Right atrium auricular region (tissue), 2 donors: ENCODE data around the gene PTPRN2. TPM values are rescaled to one million over a fixed set of nuclear protein-coding genes. Genes with fewer than 3 reads are reported as not detected.

ENCODE experiments used
- DNase-seq: peaks from one replicate; pipeline ENCODE4 v3.0.0-alpha.2; 2019; ENCODE audit warnings: low spot score
- H3K27ac ChIP-seq, 2 donors: fragments of 200-600 bp; sonication (generic); 1 replicate in 1 of 2; 2 replicates in 1 of 2; pipeline ENCODE4 v1.5.1; 2016 to 2019
- H3K27me3 ChIP-seq, 2 donors: fragments of 200-600 bp; sonication (generic); one replicate each; pipeline versions ENCODE4 v1.5.1 to v1.6.0; 2017 to 2019
- H3K36me3 ChIP-seq: fragments of 200-600 bp; sonication (generic); one replicate; pipeline ENCODE4 v1.5.1; 2016
- H3K4me1 ChIP-seq, 2 donors: fragments of 200-600 bp; sonication (generic); one replicate each; pipeline versions ENCODE4 v1.5.1 to v1.6.0; 2017 to 2019
- H3K4me3 ChIP-seq, 2 donors: fragments of 200-600 bp; sonication (generic); 1 replicate in 1 of 2; 2 replicates in 1 of 2; pipeline ENCODE4 v1.5.1; 2017 to 2019; ENCODE audit warnings: mild to moderate bottlenecking in 1 of 2, moderate library complexity in 1 of 2
- H3K9me3 ChIP-seq, 2 donors: fragments of 200-600 bp; sonication (generic); one replicate each; pipeline ENCODE4 v1.5.1; 2019
- CTCF ChIP-seq, 2 donors: fragments of 200-600 bp; sonication (generic); IDR thresholded peaks; one replicate each; pipeline ENCODE4 v1.5.1; 2019; ENCODE audit warnings: antibody characterized with exemption in 2 of 2
- total RNA-seq, 2 donors: library from RNA; depleted of rRNA; stranded (reverse); fragments of >200 nt; gene quantifications; one replicate each; pipeline ENCODE4 v1.1.0, GENCODE V29; 2016

PTPRN2 gene
- total RNA-seq, 2 donors from 2014 or later, result 2.6 to 2.7 TPM

GRCh38 chr7:157574914-157575586 lies 1012.6 kb downstream of the PTPRN2 start:
- H3K4me3 ChIP-seq, result no peak overlapping the region
- TF ChIP-seq CTCF (IDR thresholded peaks at IDR 0.05), result no peak
- H3K36me3 ChIP-seq, result no peaks in the 10 kb centered on the region

DNA sequence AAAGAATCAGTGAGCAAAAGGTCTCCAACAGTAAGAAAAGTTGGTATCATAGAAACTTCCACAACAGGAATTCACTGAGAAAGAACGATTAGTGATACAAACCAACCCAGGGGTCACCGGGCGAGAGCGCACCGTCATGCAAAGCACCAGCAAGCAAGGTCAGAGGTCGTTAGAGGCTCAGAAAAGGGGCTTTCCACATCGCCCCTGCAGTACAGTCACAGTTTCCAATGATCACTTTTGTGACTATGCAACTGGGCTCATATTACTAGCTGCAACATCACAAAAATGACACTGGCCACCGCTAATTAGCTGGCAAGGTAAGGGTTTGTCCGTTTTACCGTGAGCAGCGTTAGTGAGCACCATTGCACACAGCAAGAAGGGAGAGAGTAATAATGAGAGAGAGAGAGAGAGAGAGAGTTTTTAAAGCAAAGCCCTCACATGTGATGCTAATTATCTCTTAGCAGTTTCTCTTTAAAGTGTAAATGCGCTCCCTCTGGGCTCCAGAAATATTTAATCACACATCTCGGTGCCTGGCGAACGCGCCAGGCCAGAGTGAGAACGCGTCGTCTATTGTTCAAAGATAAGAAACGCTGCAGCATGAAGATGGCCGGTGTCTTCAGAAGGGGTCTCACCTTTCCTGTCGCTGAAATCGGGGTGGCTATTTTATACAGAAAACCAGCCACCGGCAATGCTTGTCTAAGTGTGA lies 1013.4 kb downstream of the PTPRN2 start:
- TF ChIP-seq CTCF (IDR thresholded peaks at IDR 0.05), result no peak
- no peak for DNase-seq
- Histone ChIP-seq H3K27ac (no peak overlapping the region), H3K4me1 (peaks cover 0 to 3% of the 10 kb centered on the region in 2 donors), H3K27me3 (no peaks in the 10 kb centered on the region), H3K9me3 (no peaks in the 10 kb centered on the region), H3K36me3 (no peaks in the 10 kb centered on the region), H3K4me3 (no peak overlapping the region)

More at GRCh38 chr7:157574914-157575586, 1012.6 kb downstream of the PTPRN2 start:
- Histone ChIP-seq H3K27ac (no peak overlapping the region), H3K9me3 (no peaks in the 10 kb centered on the region), H3K27me3 (no peaks in the 10 kb centered on the region), H3K4me1 (no peaks in the 10 kb centered on the region)
- no peak for DNase-seq

DNA sequence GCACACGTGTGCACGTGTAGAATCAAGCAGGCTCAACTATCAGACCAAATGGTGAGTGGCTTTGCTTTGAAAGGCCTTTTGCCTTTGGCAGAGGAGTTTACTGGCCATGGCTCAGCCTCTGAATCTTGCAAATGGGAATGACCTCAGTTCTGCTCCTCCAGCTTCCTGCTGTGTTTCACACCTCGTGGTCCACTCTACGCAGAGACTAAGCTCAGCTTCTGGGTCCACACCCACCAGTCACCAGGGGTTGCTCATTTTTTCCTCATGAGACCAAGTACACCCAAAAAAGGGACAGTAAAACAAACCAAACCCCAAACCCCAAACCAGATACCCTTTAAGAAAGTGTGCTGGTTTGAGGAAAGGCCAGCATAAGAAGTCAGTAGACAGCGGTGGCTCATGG lies 1014.4 kb downstream of the PTPRN2 start:
- Histone ChIP-seq H3K4me3 (no peak overlapping the region), H3K4me1 (peaks cover 0 to 7% of the 10 kb centered on the region in 2 donors), H3K36me3 (no peaks in the 10 kb centered on the region), H3K27me3 (no peaks in the 10 kb centered on the region), H3K27ac (no peak overlapping the region), H3K9me3 (no peaks in the 10 kb centered on the region)
- DNase-seq, result no peak
- TF ChIP-seq CTCF (IDR thresholded peaks at IDR 0.05), result no peak

- peaks cover 0 to 7% of the 10 kb centered on the region in 2 donors for H3K4me1 ChIP-seq
- H3K9me3 ChIP-seq, result no peaks in the 10 kb centered on the region
- H3K4me3 ChIP-seq, result no peak overlapping the region
- no peak for TF ChIP-seq CTCF (IDR thresholded peaks at IDR 0.05)
- no peaks in the 10 kb centered on the region for H3K27me3 ChIP-seq
- DNase-seq, result no peak
- H3K27ac ChIP-seq, result no peak overlapping the region
- H3K36me3 ChIP-seq, result no peaks in the 10 kb centered on the region
These were observed 1015.0 kb downstream of the PTPRN2 start for GRCh38 chr7:157572622-157573021.

DNA sequence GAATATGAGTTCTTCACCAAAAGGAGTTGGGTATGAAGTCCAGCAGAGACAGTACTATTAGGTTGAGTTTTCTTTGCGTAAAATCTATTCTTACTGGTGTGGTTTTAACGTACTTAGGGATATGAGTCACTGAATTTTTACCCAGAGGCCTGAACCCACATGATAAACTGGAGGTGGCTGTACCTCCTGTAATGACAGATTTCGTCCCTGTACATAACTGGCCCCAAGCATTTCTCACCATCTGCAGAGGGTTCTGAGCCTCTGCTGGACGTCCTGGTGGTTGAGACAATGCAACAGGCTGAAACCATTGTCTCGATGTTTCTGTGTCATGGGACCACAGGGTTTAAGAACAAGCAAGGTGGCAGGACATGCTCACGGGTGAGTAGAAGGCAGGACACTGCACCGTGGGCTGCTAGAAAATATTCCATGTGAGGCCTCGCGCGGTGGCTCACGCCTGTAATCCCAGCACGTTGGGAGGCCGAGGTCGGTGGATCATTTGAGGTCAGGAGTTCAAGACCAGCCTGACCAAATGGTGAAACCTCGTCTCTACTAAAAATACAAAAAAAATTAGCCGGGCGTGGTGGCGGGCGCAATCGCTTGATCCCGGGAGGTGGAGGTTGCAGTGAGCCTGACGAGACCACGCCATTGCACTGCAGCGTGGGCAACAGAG lies 1017.0 kb downstream of the PTPRN2 start:
- TF ChIP-seq CTCF (IDR thresholded peaks at IDR 0.05), result no peak
- no peak for DNase-seq
- Histone ChIP-seq H3K9me3 (no peaks in the 10 kb centered on the region), H3K27ac (no peak overlapping the region), H3K4me1 (peaks cover 0 to 7% of the 10 kb centered on the region in 2 donors), H3K27me3 (no peaks in the 10 kb centered on the region), H3K4me3 (no peak overlapping the region), H3K36me3 (no peaks in the 10 kb centered on the region)
